Measurements from ENCODE around the gene AK1. TPM values are rescaled to one million over a fixed set of nuclear protein-coding genes. Genes with fewer than 3 reads are reported as not detected.

Gene AK1
- polyA plus RNA-seq, 1 of the 3 experiments (the other 2 are of a cell fraction): 125 TPM

DNA sequence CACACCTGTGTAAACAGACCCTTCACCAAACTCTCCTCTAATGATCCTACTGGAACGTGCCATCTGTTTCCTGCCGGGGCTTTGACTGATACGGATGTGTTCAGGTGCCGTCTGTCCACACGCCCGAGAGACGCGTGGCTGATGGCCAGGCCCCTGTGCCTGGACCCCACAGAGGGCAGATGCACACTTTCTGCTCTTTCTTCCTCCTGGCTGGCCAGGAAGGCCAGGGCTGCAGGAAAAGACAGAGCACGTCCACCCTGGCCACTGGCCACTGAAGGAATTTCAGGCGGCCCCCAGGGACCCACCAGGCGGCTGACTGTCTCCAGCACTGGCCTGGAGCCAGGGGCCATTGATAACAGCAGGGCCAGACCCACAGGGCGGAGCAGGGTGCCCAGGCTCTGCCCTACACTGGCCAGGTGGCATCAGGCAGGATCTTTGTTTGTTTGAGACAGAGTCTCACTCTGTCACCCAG, 19.4 kb downstream of the AK1 start:
- POLR2A ChIA-PET: no interaction called here
- TF ChIP-seq FOXJ3 (CRISPR knock-in tag; IDR thresholded peaks at IDR 0.05) (no peak), EZH2phosphoT487 (IDR thresholded peaks at IDR 0.05; ENCODE audit: borderline replicate concordance, low read depth) (no peak), YY1 (IDR thresholded peaks at IDR 0.05; ENCODE audit: low read depth) (no peak), RAD21 (IDR thresholded peaks at IDR 0.05; ENCODE audit: low read length) (no peak), RFX5 (IDR thresholded peaks at IDR 0.05; ENCODE audit: low read length) (no peak), NFIC (IDR thresholded peaks at IDR 0.05; ENCODE audit: borderline replicate concordance) (no peak), MXI1 (IDR thresholded peaks at IDR 0.05; ENCODE audit: low read depth, low read length) (peak; percentile 24; the same call in 1 of the 2 replicates), CHD2 (IDR thresholded peaks at IDR 0.05; ENCODE audit: low read length, partially characterized antibody) (no peak), FOXM1 (IDR thresholded peaks at IDR 0.05; ENCODE audit: low read depth) (no peak), SIN3A (IDR thresholded peaks at IDR 0.05; ENCODE audit: borderline replicate concordance, low read depth, low read length) (no peak), JUND (IDR thresholded peaks at IDR 0.05) (no peak), USF2 (IDR thresholded peaks at IDR 0.05; ENCODE audit: borderline replicate concordance, low read depth, low read length) (no peak), EP300 (IDR thresholded peaks at IDR 0.05; ENCODE audit: borderline replicate concordance in 1 of 2, low read depth in 1 of 2, low read length in 1 of 2) (0 out of 4 replicates have a peak, but pooled peaks of 1 of the 2 experiments have one; percentile 30), REST (IDR thresholded peaks at IDR 0.05; ENCODE audit: low read depth, low read length) (no peak), GATA2 (CRISPR knock-in tag; IDR thresholded peaks at IDR 0.05) (peak; percentile 51), NRF1 (IDR thresholded peaks at IDR 0.05; ENCODE audit: low read depth, low read length) (no peak), SMC3 (IDR thresholded peaks at IDR 0.05; ENCODE audit: low read depth, low read length) (no peak), TAF1 (IDR thresholded peaks at IDR 0.05; ENCODE audit: borderline replicate concordance, low read depth, low read length) (no peak)
- TF ChIP-seq, protein P1, sequence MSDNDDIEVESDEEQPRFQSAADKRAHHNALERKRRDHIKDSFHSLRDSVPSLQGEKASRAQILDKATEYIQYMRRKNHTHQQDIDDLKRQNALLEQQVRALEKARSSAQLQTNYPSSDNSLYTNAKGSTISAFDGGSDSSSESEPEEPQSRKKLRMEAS (IDR thresholded peaks at IDR 0.05; ENCODE audit: low read depth): no peak
- TF ChIP-seq, protein P2, sequence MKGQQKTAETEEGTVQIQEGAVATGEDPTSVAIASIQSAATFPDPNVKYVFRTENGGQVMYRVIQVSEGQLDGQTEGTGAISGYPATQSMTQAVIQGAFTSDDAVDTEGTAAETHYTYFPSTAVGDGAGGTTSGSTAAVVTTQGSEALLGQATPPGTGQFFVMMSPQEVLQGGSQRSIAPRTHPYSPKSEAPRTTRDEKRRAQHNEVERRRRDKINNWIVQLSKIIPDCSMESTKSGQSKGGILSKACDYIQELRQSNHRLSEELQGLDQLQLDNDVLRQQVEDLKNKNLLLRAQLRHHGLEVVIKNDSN (IDR thresholded peaks at IDR 0.05; ENCODE audit: borderline replicate concordance, low read depth): no peak
- TF ChIP-seq, protein P3, sequence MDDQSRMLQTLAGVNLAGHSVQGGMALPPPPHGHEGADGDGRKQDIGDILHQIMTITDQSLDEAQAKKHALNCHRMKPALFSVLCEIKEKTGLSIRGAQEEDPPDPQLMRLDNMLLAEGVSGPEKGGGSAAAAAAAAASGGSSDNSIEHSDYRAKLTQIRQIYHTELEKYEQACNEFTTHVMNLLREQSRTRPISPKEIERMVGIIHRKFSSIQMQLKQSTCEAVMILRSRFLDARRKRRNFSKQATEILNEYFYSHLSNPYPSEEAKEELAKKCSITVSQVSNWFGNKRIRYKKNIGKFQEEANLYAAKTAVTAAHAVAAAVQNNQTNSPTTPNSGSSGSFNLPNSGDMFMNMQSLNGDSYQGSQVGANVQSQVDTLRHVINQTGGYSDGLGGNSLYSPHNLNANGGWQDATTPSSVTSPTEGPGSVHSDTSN (IDR thresholded peaks at IDR 0.05): no peak
- TF ChIP-seq, protein P4, sequence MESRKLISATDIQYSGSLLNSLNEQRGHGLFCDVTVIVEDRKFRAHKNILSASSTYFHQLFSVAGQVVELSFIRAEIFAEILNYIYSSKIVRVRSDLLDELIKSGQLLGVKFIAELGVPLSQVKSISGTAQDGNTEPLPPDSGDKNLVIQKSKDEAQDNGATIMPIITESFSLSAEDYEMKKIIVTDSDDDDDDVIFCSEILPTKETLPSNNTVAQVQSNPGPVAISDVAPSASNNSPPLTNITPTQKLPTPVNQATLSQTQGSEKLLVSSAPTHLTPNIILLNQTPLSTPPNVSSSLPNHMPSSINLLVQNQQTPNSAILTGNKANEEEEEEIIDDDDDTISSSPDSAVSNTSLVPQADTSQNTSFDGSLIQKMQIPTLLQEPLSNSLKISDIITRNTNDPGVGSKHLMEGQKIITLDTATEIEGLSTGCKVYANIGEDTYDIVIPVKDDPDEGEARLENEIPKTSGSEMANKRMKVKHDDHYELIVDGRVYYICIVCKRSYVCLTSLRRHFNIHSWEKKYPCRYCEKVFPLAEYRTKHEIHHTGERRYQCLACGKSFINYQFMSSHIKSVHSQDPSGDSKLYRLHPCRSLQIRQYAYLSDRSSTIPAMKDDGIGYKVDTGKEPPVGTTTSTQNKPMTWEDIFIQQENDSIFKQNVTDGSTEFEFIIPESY (IDR thresholded peaks at IDR 0.05; ENCODE audit: borderline replicate concordance, low read depth): no peak
- TF ChIP-seq, protein P5, sequence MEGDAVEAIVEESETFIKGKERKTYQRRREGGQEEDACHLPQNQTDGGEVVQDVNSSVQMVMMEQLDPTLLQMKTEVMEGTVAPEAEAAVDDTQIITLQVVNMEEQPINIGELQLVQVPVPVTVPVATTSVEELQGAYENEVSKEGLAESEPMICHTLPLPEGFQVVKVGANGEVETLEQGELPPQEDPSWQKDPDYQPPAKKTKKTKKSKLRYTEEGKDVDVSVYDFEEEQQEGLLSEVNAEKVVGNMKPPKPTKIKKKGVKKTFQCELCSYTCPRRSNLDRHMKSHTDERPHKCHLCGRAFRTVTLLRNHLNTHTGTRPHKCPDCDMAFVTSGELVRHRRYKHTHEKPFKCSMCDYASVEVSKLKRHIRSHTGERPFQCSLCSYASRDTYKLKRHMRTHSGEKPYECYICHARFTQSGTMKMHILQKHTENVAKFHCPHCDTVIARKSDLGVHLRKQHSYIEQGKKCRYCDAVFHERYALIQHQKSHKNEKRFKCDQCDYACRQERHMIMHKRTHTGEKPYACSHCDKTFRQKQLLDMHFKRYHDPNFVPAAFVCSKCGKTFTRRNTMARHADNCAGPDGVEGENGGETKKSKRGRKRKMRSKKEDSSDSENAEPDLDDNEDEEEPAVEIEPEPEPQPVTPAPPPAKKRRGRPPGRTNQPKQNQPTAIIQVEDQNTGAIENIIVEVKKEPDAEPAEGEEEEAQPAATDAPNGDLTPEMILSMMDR (IDR thresholded peaks at IDR 0.05): no peak

More for the DNA sequence above, 19.4 kb downstream of the AK1 start:
- Histone ChIP-seq H3K9ac (no peak overlapping the region), H3K4me3 (ENCODE audit: low read depth in 2 of 2, low read length in 1 of 2) (no peak overlapping the region), H3K4me2 (no peak overlapping the region), H4K20me1 (ENCODE audit: insufficient read depth) (no peaks in the 10 kb centered on the region), H3K4me1 (ENCODE audit: control insufficient read depth in 1 of 2, insufficient read depth in 2 of 2, low read depth in 1 of 2, low read length in 1 of 2) (peaks cover 6 to 34% of the 10 kb centered on the region in 2 experiments; a peak in 2 of 4 replicates), H3K27ac (ENCODE audit: low read depth in 2 of 2, low read length in 1 of 2) (peak overlapping the region in 1 of 2 experiments; percentile 58; a peak in 2 of 4 replicates), H3K79me2 (ENCODE audit: insufficient read depth) (peaks cover 13% of the 10 kb centered on the region), H3F3A (replicated peaks; ENCODE audit: insufficient read depth) (no peaks in the 10 kb centered on the region), H3K9me3 (no peaks in the 10 kb centered on the region), H3K27me3 (ENCODE audit: insufficient read depth) (no peaks in the 10 kb centered on the region), H3K9me2 (no peaks in the 10 kb centered on the region), H2AFZ (ENCODE audit: low read depth) (no peak overlapping the region), H3K36me3 (replicated peaks in 1 of 2; ENCODE audit: control insufficient read depth in 1 of 2, insufficient read depth in 2 of 2, low read length in 1 of 2) (no peaks in the 10 kb centered on the region)
- CTCF ChIA-PET: interaction anchor here (0.6 to 10.9 kb wide), 3 partner anchors 13 to 63 kb away, joined by 3 to 116 read pairs (median 3); no protein-coding TSS in a partner anchor
- WGBS (ENCODE audit: low lambda C conversion rate): 52% methylated on average over 9 of the region's 12 CpGs
- peak; percentile 82 for DNase-seq
